OCI-LY3 (cell line): ENCODE data around the gene CTAG2.
"Not testable (repeated sequence)": the region's sequence is repeated elsewhere in the genome, so short reads cannot be mapped to it uniquely, and the experiment has no call there.

Experiments used
- CTCF ChIP-seq: fragments of 200-600, 300-600 bp; sonication (generic); IDR thresholded peaks from 2 replicates; pipeline ENCODE4 v1.5.1; 2014; ENCODE audit warnings: antibody characterized with exemption, low read length, low read depth
- EZH2phosphoT487 ChIP-seq: fragments of 200-600 bp; shearing (Covaris generic); IDR thresholded peaks from 2 replicates; pipeline ENCODE4 v1.6.1; 2018; ENCODE audit warnings: antibody characterized with exemption, mixed run types, low read depth

DNA sequence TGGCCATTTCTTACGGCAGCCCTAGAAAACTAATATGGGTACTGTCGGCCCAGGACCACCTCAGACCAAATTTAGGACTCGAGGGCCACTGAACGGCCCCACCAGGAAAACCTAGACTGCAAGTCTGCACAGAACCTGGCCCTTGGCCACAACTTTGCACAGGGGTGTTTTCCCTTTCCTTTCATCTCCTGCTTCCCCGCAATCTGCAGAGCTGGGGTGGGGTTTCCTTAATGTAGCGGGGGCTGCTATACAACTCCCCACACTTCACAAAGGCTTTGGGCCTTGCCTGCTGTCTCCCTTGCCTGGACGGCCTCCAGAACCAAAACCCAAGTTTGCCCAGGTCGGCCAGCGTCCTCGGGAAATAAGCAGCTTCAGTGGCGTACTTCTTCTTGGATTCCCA, 22.4 kb downstream of the CTAG2 start:
- TF ChIP-seq CTCF, EZH2phosphoT487: not testable (repeated sequence)
